NOMO-1 treated with dmso at 0.1 percent for 144 hours (cell line): ENCODE data around the gene CXorf49.
"Not testable (repeated sequence)": the region's sequence is repeated elsewhere in the genome, so short reads cannot be mapped to it uniquely, and the experiment has no call there.

ENCODE experiments used
- DNase-seq: peaks from one replicate; lab custom pipeline; 2025; ENCODE audit not compliant: unreplicated experiment; lab: John Stamatoyannopoulos, UW

Gene CXorf49

GRCh38 chrX:71718185-71718584 lies at the start of gene CXorf49:
CXorf49 (minus strand) TSS chrX:71718285; CDS start chrX:71718151, 134 bp downstream.
- DNase-seq: not testable (repeated sequence)

GRCh38 chrX:71767134-71767533 lies 49.0 kb upstream of the CXorf49 start:
- not testable (repeated sequence) for DNase-seq

DNA sequence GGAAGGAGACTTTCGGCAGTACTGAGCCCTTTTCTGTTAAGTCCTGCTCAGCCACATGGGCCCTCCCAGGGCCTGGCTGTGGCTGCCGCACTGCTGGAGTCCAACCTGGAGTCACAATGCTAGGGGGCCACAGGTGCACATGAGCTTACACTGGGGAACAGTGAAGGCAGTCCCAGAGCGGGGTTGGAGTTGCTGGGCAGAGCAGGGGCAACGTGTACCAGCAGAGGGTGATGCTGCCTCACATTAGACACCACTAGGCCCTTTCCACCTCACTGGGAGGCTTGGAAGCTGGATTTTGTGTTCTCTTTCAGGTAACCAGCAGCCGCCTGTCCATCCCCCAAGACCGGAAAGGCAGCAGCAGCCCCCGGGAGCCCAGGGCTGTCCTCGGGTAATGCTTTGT lies 47.5 kb upstream of the CXorf49 start:
- DNase-seq: not testable (repeated sequence)

DNA sequence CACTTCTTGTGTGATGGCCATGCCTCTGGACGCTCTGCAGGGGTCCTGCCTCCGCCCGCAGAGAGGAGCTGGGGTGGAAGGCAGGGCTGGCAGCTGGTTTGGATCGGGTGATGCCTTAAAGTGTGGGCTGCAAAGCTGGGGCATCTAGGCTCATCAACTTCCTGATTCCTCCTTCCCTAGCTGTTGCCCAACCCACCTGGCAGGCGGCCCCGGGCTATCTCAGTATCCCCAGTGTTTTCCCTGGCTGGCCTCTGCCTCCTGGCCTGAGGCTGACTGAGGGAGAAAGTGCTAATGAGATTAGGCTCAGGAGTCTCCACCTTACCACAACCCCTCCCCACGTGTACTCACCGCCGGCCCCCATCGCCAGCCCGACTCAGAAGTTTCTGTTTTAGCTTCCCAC lies 46.7 kb upstream of the CXorf49 start:
- DNase-seq: not testable (repeated sequence)

- DNase-seq: not testable (repeated sequence)
Measured at GRCh38 chrX:71763049-71763448, 45.0 kb upstream of the CXorf49 start, which contains the start of gene CXorf49B. CXorf49B (plus strand) TSS chrX:71763349; CDS start chrX:71763424, 75 bp downstream.

- DNase-seq: not testable (repeated sequence)
Measured at GRCh38 chrX:71760688-71761281, 42.7 kb upstream of the CXorf49 start.

GRCh38 chrX:71720289-71720886 lies 2.3 kb upstream of the CXorf49 start:
- DNase-seq: not testable (repeated sequence)

- not testable (repeated sequence) for DNase-seq
Measured at GRCh38 chrX:71719195-71719594, 1.1 kb upstream of the CXorf49 start.

- DNase-seq: not testable (repeated sequence)
Measured at GRCh38 chrX:71716323-71716722, 1.8 kb downstream of the CXorf49 start.

GRCh38 chrX:71715551-71715950 lies 2.5 kb downstream of the CXorf49 start:
- not testable (repeated sequence) for DNase-seq

DNA sequence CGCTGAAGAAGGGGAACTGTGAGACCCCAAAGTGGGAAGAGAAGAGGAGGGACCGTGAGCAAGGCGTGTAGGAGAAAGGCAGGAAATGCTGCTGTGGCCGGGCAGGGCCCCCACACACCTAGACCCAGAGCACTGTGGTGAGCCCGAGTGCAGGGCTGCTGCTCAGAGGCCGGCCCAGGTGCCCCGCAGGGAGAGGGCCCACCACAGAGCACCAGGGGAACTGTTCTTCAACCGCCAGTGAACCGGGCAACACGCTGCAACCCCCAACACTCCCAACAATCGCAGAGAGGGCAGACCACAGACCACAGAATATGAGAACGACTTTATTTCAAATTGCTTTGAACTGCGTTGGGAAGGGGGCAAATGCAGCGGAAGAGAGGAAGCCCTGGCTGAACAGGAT lies 4.0 kb downstream of the CXorf49 start:
- DNase-seq: not testable (repeated sequence)

DNA sequence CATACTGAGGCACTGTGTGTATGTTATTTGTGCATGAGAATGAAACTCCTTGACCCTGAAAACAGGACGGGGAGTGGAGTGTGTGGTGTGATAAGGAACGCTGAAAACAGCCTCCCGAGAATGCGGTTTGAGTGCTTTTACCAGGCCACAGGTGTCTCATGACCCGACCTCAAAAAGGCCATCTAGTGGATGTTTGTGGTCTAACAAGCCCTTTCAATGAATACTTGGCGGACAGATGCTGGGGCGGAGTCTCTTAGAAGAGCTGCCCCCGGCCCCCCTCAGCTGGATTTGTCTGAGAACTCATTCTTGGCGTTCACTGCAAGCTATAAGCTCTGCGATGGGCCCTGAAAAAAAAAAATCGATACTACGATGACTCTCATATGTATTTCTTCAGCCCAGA lies 15.2 kb downstream of the CXorf49 start:
- not testable (repeated sequence) for DNase-seq

DNA sequence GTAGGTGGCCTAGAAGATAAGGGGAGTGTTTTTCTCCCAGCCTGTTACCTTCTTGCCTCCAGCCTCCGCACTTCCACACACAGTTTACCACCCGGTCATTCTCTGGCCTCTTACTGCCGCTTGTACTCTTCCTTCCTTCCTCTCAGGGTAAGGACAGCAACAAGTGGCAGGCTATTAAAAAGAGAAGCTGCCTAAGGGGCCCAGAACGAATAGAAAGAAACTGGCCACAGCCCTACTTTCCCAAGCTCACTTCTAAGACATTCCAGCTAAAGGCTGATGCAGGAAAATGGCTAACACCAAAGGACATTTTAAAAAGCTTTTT lies 19.1 kb downstream of the CXorf49 start:
- not testable (repeated sequence) for DNase-seq

DNA sequence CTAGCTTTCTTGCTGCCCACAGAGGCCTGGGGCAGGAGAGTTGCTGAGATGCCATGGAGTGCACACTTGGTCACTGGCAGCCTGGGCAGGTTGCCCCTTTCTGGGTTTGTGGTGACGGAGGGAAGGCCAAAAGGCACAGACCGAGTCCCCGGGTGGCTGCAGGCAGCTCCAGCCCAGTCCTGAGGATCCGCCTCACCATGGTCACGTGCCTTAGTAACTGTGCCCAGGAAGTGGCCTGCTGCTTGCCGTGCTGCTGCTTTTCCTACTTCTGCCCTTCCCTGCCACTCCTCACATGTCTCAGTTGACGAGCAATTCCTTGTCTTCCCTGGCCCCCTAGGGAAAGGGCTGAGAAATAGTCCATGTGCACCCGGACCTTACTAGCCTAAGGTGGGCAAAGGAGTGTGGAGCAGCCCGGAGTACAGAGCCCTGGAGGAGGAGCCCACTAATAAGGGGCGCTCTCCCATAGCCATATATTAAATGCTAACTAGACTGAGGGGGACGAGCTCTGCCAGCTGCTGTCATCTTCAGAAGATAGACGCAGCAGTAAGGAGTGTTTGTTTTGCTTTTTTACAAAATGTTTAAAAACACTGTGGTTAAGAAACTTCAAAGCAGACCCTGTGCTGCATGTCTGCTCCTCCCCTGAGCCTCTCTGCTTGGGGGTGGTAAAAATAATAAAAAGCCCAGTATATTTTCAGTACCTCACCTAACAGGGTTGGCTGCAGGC lies 19.6 kb downstream of the CXorf49 start:
- not testable (repeated sequence) for DNase-seq

DNA sequence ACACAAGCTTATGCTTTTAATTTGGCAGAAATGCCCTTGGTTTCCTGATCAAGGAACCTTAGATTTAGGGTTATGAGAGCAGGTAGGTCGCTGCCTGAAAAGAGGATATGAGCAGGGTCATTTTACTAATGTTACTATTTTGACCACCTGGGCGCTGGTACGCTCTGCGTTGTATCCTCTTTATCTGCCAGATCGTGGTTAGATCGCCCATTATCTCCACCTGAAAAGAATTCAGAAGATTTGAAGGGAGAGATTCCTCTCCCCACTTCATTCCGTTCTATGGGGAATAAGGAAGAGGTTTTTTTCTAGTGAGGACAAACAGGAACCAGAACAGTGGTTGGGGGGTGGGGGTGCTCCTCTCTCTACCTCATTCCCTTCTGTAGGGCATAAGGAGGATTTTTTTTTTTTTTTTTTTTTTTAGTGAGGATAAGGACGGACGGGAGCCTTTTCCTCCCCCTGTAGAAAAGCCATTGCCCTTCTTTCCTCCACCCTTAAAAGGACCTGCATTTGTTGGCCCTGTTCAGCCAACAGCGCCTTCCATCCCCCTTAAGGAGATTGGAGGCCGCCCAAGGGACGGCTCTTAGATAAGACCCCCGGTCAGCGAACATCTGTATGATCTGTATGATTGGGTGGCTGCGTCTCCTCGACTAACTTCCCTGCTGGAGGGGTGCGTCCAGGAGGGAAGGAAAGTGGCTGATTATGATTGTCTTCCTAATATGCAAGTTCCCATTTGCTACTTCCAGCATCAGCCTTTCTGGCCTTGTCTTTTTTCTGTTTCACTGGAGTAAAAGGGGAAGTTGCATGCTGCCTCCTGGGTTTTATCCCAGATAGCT lies 20.4 kb downstream of the CXorf49 start:
- DNase-seq: not testable (repeated sequence)

DNA sequence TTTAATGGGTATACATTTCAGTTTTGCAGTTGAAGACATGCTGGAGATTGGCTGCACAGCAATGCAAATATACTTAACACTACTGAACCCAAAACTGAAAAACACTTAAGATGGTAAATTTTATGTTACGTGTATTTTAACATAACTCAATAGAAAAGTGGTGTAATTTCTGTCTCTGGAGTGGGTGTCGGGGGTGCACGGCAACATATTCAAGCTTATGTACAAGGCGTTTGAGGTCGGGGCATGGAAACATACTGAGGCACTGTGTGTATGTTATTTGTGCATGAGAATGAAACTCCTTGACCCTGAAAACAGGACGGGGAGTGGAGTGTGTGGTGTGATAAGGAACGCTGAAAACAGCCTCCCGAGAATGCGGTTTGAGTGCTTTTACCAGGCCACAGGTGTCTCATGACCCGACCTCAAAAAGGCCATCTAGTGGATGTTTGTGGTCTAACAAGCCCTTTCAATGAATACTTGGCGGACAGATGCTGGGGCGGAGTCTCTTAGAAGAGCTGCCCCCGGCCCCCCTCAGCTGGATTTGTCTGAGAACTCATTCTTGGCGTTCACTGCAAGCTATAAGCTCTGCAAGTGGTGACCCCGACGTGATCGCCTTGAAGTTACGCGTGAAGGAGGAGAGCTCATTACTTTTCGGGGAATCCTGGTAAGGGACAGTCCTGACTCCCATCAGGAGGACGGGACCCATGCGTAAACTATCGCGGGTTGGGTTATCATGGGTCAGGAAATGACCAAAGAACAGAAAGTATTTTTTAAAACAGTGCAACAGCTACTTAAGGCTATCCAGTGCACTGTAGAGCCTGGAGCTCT lies 21.2 kb downstream of the CXorf49 start:
- not testable (repeated sequence) for DNase-seq

- DNase-seq: no peak
Measured at GRCh38 chrX:71679575-71680207, 38.4 kb downstream of the CXorf49 start.

DNA sequence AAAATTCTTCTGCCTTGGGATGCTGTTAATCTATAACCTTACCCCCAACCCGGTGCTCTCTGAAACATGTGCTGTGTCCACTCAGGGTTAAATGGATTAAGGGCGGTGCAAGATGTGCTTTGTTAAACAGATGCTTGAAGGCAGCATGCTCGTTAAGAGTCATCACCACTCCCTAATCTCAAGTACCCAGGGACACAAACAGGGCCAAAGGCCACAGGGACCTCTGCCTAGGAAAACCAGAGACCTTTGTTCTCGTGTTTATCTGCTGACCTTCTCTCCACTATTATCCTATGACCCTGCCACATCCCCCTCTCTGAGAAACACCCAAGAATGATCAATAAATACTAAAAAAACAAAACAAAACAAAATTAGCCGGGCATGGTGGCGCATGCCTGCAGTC lies 40.9 kb downstream of the CXorf49 start:
- DNase-seq: not testable (repeated sequence)

GRCh38 chrX:71676068-71676795 lies 41.9 kb downstream of the CXorf49 start:
- DNase-seq: not testable (repeated sequence)
